NOMO-1 treated with DMSO at 0.1 percent for 48 hours (cell line): ENCODE results near the gene LIG4.
"Not testable (repeated sequence)": the region's sequence is repeated elsewhere in the genome, so short reads cannot be mapped to it uniquely, and the experiment has no call there.

Source experiments
- DNase-seq: peaks from one replicate; lab custom pipeline; 2025; ENCODE audit not compliant: unreplicated experiment; lab: John Stamatoyannopoulos, UW

Gene LIG4

DNA sequence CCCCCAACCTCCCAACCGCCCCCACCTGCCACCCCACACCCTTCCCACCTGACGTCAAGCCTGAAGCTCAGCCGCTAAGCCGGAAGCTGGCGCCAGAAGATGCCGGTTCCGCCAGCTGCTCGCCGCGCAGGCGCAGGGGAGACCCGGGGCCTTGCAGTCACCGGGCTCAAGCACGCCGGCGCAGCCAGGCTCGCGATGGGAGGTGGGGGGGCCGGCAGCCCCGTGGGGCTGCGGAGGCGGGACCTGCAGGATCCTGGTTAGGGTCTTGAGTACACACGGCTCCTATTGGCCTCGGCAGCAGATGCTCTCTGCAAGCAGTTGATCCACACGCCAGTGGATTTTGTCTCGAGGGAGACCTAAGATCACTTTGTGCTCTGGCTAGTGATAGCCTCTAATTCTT, at the start of gene LIG4:
LIG4 (minus strand) TSS at position 101 of the 400 bp plus-strand sequence. CDS start 4,268 bp downstream, outside the sequence.
- peak; percentile 77 for DNase-seq

- DNase-seq = no peak
These were observed 48.5 kb upstream of the LIG4 start for GRCh38 chr13:108263621-108264355.

- DNase-seq = no peak
These were observed 41.9 kb upstream of the LIG4 start for GRCh38 chr13:108257248-108257647.

DNA sequence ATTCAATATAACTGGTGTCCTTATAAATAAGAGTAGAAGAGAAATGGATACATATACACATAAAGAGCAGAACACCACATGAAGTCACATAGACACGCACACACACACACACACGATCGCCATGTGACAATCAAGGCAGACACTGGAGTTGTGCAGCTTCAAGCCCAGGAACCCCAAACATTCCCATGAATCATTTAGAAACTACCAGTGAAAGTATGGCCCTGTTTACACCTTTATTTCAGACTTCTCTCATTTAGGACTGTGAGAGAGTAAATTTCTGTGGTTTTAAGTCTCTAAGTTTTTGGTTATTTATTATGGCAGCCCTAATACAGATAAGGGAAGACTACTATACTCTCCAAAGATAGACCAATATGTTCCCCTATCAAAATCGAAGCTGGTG, 33.8 kb upstream of the LIG4 start:
- DNase-seq = no peak

DNA sequence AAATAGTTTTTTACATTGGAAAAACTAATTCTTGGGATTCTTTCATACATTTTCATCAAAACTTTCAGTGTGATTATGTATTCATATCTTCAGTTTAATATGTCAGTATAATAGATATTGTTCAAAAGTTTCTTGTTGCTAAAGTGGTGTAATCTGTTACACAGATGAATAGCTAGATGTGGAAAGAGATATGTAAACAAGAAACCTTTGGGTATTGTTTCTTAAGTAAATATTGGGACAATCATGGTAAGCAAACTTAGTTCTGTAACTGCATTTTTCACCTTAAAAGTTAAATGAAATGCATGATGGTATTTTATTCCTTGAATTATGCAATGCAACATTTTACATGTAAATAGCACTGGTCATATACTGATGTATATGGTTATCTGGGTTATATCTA, 15.0 kb upstream of the LIG4 start:
- DNase-seq = no peak

DNA sequence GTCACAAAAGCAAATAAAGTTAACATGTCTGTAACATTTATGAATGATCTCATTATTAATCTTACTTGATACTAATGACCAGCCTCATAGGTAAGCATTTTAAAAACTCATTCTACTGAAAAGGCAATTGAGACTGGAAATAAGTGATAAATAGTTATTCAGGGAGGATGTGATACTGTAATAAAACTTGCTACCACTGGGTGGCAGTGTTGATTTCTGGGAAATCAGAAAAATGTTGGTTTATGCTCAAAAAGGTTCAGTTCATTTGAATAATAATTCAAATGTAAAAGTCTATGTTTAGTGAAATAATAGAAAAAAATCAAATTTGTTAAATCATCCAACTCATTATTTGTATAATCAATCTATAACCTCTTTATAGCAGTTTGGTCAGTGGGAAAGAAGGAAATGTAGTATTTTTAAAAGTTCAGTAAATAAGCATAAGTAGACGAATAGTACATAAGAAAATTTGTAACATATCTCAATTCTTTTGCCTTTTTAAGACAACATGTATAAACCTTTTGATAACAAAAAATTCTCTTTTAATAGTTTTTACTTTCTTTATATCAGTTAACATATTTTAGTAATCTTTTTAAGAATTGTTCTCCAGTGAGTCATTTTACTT, 12.4 kb upstream of the LIG4 start:
- DNase-seq = peak; percentile 55

GRCh38 chr13:108226184-108226583, 10.8 kb upstream of the LIG4 start:
- no peak for DNase-seq

DNA sequence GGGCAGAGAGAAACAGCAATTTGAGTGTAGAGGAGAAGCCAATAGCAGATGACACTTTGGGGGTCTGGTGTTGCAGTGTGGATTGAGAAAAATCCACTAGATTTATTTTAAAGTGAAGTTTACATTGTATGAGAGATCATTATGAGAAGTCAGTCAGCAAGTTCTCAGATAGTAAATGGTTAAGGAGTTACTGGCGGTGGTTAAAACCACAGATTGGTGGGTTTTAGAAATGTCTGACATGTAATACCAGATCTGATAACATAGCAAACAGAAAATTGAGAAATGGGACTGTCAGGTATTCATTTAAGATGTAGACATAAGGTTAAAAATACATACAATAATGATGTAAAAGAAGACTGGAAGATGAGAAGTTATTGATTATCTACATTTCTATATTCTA, 10.1 kb upstream of the LIG4 start:
- no peak for DNase-seq

DNA sequence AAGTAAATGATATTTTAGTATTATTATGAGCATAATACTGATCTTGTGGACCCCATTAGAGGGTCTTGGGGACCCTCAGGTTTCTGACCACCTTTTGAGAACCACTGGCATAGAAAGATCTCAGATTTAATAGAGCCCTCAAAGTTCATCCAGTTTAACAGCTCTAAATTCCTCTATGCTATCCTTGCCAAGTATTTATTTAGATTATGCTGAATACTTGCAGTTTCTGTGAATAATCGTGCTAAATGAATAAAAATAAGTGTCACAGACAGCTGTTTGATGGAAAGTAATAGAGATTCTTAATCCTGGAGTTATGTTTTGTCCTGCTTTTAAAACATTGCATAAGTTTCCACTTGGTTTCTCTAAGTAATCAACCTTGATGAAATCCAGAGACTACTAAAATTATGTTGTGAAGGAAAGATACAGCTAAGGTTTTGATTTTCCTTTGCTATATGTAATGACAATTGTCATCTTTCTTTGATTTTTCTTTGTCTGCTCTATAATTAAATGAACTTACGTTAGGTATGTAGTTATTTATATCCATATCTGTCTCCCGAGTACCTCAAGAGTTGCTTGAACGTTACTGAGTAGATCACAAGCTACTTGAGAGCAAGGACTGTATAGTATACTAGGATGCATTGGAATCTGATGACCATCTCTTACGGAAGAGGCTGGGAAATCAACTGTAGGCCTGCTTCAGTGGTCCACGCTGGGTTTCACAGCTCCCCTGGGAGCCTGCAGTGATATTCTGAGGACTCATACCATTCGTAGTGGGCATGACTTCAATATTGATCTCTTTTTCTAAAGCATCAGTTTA, 8.6 kb upstream of the LIG4 start:
- no peak for DNase-seq

GRCh38 chr13:108220041-108220440, 4.7 kb upstream of the LIG4 start:
- no peak for DNase-seq

DNA sequence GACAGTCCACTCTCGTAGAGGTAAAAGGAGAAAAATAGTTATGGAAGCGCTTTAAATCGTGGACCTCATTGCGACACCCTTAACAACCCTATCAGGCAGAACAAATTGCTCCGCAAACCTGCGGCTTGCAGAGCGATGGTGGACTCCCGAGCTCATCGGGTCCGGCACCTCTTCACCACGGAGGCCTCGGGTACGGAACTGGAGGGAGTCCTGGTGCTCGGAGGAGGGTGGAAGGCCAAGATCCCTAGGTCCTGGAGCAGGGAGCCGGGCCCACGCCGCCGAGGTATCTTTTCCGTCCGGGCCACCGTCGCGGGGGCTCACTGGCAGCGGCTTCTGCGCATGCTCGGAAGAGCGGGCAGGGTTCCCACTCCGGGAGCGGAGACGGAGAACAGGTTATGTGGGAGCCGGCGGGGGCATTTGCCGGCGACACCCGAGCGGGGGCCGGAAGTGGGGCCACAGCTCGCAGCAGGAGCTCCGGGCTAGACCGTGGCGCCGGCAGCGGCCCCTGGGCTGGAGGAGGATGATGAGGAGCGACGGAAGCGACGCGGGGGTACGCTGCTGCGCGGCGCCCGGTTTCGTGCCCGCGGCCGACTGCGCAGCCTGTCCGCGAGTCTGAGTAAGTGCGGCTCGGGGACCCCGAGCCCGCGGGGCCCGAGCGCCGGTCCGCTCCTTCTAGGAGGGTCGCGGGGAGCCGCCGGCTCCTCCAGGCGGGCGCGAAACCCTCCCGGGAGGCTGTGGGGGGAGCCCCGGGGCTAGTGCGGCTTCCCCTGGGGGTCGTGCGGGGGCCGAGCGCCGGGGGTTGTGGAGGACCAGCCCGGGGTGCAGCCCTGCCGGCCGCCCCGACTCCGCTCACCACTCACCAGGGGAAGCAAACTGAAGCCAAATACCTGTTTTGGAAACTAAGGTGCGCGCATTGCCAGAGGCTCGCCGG, 3.0 kb upstream of the LIG4 start, which contains the start of gene ABHD13:
ABHD13 (plus strand) TSS at position 349 of the 931 bp plus-strand sequence. CDS start 10,827 bp downstream, outside the sequence.
- DNase-seq = peak; percentile 87

GRCh38 chr13:108217307-108218043, 2.1 kb upstream of the LIG4 start:
- DNase-seq = not testable (repeated sequence)

- no peak for DNase-seq
These were observed 680 bp downstream of the LIG4 start for GRCh38 chr13:108214441-108215271.

- no peak for DNase-seq
These were observed 1.4 kb downstream of the LIG4 start for GRCh38 chr13:108213946-108214345.

- no peak for DNase-seq
These were observed 2.5 kb downstream of the LIG4 start for GRCh38 chr13:108212886-108213285.

GRCh38 chr13:108210551-108210950, 4.8 kb downstream of the LIG4 start:
- DNase-seq = no peak

DNA sequence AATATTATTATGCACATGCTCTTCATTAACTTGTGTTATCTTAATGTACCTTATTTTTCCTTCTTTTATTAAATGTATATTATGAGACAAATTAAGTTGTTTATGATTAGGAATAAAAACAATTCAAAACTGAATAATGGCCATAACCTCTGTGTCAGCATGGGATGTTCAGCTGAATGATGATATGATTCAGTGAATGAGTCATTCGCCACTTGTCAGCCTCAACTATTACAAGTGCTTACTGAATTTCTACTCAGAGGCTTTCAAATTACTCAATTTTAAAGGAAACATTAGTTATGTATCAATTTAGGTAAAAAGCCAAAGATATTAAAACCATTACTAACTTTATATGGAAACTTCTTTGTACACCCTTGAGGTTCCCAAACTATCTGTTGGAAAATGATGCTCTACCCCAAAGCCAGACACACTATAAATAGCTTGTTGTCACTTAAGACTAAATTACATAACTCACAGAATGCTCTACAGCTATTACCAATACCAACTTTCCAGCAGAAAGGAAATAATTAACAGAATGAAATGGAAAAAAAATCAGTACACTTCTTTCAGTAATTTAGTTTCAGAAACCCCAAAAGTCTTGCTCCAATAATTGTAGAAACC, 14.4 kb downstream of the LIG4 start:
- no peak for DNase-seq

DNA sequence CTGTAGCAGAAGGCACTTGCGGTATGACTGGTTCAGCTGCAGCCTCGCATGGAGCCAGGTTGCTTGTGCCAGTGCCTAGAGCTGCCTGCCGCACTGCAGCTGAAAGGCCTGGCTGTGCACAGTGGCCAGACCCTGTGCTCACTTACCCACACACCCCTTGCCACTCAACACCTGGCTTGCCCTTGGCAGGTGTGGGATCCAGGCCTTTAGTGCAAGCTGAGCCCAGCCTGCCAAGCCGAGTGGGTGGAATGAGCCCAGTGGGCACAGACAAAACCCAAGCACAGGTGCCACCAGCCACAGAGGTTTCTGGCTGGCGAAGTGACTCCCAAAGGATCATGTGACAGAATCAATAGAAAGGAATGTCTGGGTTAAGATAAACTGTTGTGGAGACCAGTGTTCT, 19.5 kb downstream of the LIG4 start:
- DNase-seq = no peak

GRCh38 chr13:108195146-108195545, 20.2 kb downstream of the LIG4 start:
- DNase-seq = no peak
